ENCODE results near the gene OCIAD2. TPM values are rescaled to one million over a fixed set of nuclear protein-coding genes. Genes with fewer than 3 reads are reported as not detected.

The OCIAD2 gene
- total and polyA plus RNA-seq, 2 of the 8 experiments (the other 6 are each of a cell fraction or from before 2014, with no cell fraction given): 105 to 122 TPM

GRCh38 chr4:48910511-48910910, 3.9 kb upstream of the OCIAD2 start:
- no peak overlapping the region for H3K14ac ChIP-seq (ENCODE audit: insufficient read length)
- H3K27ac ChIP-seq (ENCODE audit: low read depth, low read length): no peak overlapping the region
- H3K4me1 ChIP-seq (replicated peaks in 1 of 4; ENCODE audit: control insufficient read depth in 3 of 4, insufficient read depth in 4 of 4, low read length in 3 of 4): peaks cover 0 to 9% (median 2%) of the 10 kb centered on the region in 4 experiments; a peak in 6 of 7 replicates
- FAIRE-seq (no peak), DNase-seq (ENCODE audit: low read depth in 1 of 2, low spot score in 2 of 2) (no peak)
- no peak overlapping the region for H2BK5ac ChIP-seq (ENCODE audit: low read depth, low read length)
- no peak overlapping the region for H2BK20ac ChIP-seq (ENCODE audit: low read length)
- H3K9me3 ChIP-seq (ENCODE audit: insufficient read depth in 2 of 2, low read depth in 1 of 2, low read length in 1 of 2): no peaks in the 10 kb centered on the region
- no peak overlapping the region for H3K4me2 ChIP-seq (ENCODE audit: insufficient read depth in 1 of 2, low read depth in 2 of 2, low read length in 2 of 2)
- no peaks in the 10 kb centered on the region for H3K27me3 ChIP-seq (replicated peaks in 1 of 4; ENCODE audit: control insufficient read depth in 3 of 4, extremely low read depth in 1 of 4, insufficient read depth in 3 of 4, low read length in 3 of 4)
- H3K56ac ChIP-seq (replicated peaks; ENCODE audit: insufficient read length, low read depth, low read length): no peak overlapping the region
- no peak overlapping the region for H2BK15ac ChIP-seq (ENCODE audit: low read length)
- no peak overlapping the region for H3K23ac ChIP-seq (ENCODE audit: insufficient read length)
- no peak overlapping the region for H3K9ac ChIP-seq (replicated peaks in 1 of 4; ENCODE audit: extremely low read depth in 1 of 4, low read depth in 3 of 4, low read length in 3 of 4)
- H4K20me1 ChIP-seq (replicated peaks in 1 of 2; ENCODE audit: control insufficient read depth in 1 of 2, insufficient read depth in 2 of 2, low read length in 2 of 2): no peaks in the 10 kb centered on the region
- no peaks in the 10 kb centered on the region; a peak in 1 of 8 replicates for H3K36me3 ChIP-seq (ENCODE audit: control insufficient read depth in 2 of 4, insufficient read depth in 4 of 4, low read length in 3 of 4)
- H4K5ac ChIP-seq (ENCODE audit: insufficient read length, low read depth, low read length): no peak overlapping the region
- no peak overlapping the region for H2BK12ac ChIP-seq (ENCODE audit: low read depth, low read length)
- H3K23me2 ChIP-seq (ENCODE audit: low read depth, low read length): peaks cover 8% of the 10 kb centered on the region
- H3K18ac ChIP-seq (ENCODE audit: extremely low read depth, low read length): no peak overlapping the region
- no peak overlapping the region for H4K91ac ChIP-seq (replicated peaks; ENCODE audit: insufficient read length, low read length)
- H3K4ac ChIP-seq (replicated peaks; ENCODE audit: insufficient read length, low read depth, low read length): no peak overlapping the region
- no peak overlapping the region for H2AFZ ChIP-seq (ENCODE audit: low read length)
- H2BK120ac ChIP-seq (replicated peaks; ENCODE audit: low read depth, low read length): no peak overlapping the region
- no peaks in the 10 kb centered on the region; a peak in 1 of 4 replicates for H3K79me2 ChIP-seq (ENCODE audit: control insufficient read depth in 1 of 2, insufficient read depth in 2 of 2, low read length in 2 of 2)
- H3K4me3 ChIP-seq (ENCODE audit: extremely low read depth in 1 of 4, insufficient read depth in 2 of 4, low read depth in 3 of 4, low read length in 4 of 4): no peak overlapping the region
- POLR2A ChIA-PET (ENCODE audit: partially characterized antibody): interaction anchor here (0.8 kb wide), 1 partner anchor 76 kb away, joined by 3 read pairs; no protein-coding TSS in a partner anchor
- CTCF ChIA-PET (ENCODE audit: partially characterized antibody): interaction anchor here (0.5 to 2.1 kb wide), 2 partner anchors 19 to 100 kb away, joined by 5 to 8 read pairs; no protein-coding TSS in a partner anchor
- no peak overlapping the region for H2AK5ac ChIP-seq (ENCODE audit: low read depth, low read length)
- H4K8ac ChIP-seq (ENCODE audit: extremely low read depth, insufficient read depth, low read length): no peak overlapping the region
- no peaks in the 10 kb centered on the region for H3K79me1 ChIP-seq (ENCODE audit: low read depth, low read length)
- TF ChIP-seq SAP30 (IDR thresholded peaks at IDR 0.05; ENCODE audit: insufficient read depth, insufficient replicate concordance, low read length) (no peak), JUND (IDR thresholded peaks at IDR 0.05; ENCODE audit: low read length) (no peak), TAF1 (IDR thresholded peaks at IDR 0.05; ENCODE audit: low read depth, low read length) (no peak), POU5F1 (IDR thresholded peaks at IDR 0.05; ENCODE audit: low read depth, low read length) (no peak), EZH2 (IDR thresholded peaks at IDR 0.05; ENCODE audit: low read depth, low read length, severe bottlenecking) (no peak)
